GM13977 (cell line): Measurements from ENCODE around the gene DRGX.

ENCODE experiments used
- DNase-seq: peaks from one replicate; pipeline ENCODE4 v3.0.0; 2012; ENCODE audit warnings: low spot score
- CTCF ChIP-seq: IDR thresholded peaks from 2 replicates; pipeline ENCODE4 v1.5.1; 2012; ENCODE audit warnings: mild to moderate bottlenecking, control low read depth; ENCODE audit not compliant: insufficient read depth; ENCODE audit errors: extremely low read depth, missing control alignments
- in situ Hi-C: fragments of 300-500 bp; cut with MboI; formaldehyde crosslinking; loops from one replicate; pipeline ENCODE4 v1.12.0; 2022; ENCODE audit warnings: low sequenced_read_pairs, low pct_unique_long_range_greater_than_20kb, mixed read lengths, inconsistent platforms; ENCODE audit not compliant: unreplicated experiment

DRGX gene

GRCh38 chr10:49360271-49361177 is 35.4 kb downstream of the DRGX start:
- DNase-seq: no peak
- no peak for TF ChIP-seq CTCF
- in situ Hi-C loops: no loop called here

GRCh38 chr10:49359349-49360270 is 36.3 kb downstream of the DRGX start:
- in situ Hi-C loops: no loop called here
- DNase-seq: no peak
- no peak for TF ChIP-seq CTCF

GRCh38 chr10:49357910-49358309 is 38.0 kb downstream of the DRGX start:
- no peak for TF ChIP-seq CTCF
- no peak for DNase-seq
- in situ Hi-C loops: no loop called here

GRCh38 chr10:49356944-49357343 is 38.9 kb downstream of the DRGX start:
- DNase-seq: no peak
- TF ChIP-seq CTCF: no peak
- in situ Hi-C loops: no loop called here

GRCh38 chr10:49356181-49356580 is 39.7 kb downstream of the DRGX start:
- in situ Hi-C loops: no loop called here
- no peak for DNase-seq
- TF ChIP-seq CTCF: no peak

- TF ChIP-seq CTCF: no peak
- DNase-seq: no peak
- in situ Hi-C loops: no loop called here
Measured at GRCh38 chr10:49355221-49355620, 40.7 kb downstream of the DRGX start.
